TTC549 (cell line): Measurements from ENCODE around the gene TNRC18.
"Not testable (repeated sequence)": the region's sequence is repeated elsewhere in the genome, so short reads cannot be mapped to it uniquely, and the experiment has no call there.

Source experiments
- FAIRE-seq: peaks from 2 replicates; lab custom pipeline; 2012; peaks lifted over from hg19 to GRCh38; lab: Jason Lieb, UNC

TNRC18 gene

DNA sequence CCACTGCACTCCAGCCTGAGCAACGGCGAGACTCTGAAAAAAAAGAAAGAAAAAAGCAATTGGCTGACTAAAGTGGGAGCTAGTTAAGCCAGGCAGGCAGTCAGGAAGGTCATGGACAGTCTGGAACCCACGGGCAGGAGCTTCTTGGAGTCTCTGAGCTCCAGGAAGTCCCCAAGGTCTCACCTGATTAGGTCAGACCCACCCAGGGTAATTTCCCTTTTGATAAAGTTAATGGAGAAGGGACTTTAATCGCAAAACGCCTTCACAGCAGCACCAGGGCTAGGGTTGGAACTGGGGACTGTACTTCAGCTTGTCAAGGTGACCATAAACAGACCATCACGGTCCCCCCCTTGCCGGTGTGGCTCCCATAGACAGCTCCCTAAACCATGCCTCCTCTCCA lies 134.3 kb downstream of the TNRC18 start:
- no peak for FAIRE-seq

DNA sequence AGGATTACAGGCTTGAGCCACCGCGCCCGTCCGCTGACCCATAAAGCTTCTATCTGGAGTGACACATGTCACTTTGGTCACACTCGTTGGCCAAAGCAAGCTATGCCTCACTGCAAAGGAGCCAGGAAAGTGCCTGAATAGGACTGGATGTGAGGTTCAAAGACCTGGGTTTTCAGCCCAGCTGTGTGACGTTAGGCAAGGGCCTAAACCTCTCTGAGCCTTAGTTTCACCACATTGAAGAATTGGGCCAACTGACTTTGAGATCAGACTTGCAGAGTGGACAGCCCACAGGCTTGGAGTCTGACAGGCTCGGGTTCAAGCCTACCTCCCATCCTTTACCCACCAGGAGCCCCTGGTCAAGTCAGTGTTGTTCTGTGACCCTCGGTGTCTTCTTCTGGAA lies 135.1 kb downstream of the TNRC18 start:
- not testable (repeated sequence) for FAIRE-seq

DNA sequence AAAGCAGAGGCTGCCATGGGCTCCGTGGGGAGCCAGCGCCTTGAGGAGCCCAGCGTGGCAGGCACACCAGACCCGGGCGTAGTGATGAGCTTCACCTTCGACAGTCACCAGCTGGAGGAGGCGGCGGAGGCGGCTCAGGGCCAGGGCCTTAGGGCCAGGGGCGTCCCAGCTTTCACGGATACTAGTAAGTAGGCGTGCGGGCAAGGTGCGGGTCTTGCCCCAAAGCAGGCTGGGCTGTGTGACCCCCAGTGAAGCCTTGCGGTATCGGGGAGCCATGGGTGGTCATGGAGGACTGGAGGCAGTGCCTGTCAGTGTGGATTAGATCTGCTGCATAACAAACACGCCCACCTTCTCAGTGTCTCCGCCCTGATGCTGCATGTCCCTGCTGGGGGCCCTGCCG lies 135.8 kb downstream of the TNRC18 start:
- no peak for FAIRE-seq

DNA sequence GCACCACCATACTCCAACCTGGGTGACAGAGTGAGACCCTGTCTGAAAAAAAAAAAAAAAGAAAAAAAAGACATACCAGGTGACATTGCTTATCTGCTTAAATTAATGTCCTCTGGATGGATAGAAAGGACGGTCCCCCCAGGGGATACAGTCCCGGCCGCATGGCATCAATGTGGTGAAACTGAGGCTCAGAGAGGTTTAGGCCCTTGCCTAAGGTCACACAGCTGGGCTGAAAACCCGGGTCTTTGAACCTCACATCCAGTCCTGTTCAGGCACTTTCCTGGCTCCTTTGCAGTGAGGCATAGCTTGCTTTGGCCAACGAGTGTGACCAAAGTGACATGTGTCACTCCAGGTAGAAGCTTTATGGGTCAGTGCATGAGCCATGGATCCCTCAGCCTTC lies 136.3 kb downstream of the TNRC18 start:
- FAIRE-seq, result not testable (repeated sequence)

DNA sequence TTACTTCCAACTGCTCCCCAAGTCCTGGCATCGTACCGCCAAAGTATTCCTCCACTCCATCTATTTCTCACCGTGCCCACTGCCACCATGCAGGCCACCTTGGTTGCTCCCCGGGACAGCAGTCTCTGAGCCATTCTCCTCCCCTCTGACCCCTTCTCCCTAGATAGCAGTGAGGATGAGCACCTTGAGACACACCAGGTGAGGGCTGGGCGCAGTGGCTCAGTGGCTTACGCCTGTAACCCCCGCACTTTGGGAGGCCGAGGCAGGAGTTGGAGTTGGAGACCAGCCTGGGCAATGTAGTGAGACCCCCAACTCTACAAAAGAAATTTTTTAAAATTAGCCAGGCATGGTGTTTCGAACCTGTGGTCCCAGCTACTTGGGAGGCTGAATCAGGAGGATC lies 136.7 kb downstream of the TNRC18 start:
- FAIRE-seq, result no peak

DNA sequence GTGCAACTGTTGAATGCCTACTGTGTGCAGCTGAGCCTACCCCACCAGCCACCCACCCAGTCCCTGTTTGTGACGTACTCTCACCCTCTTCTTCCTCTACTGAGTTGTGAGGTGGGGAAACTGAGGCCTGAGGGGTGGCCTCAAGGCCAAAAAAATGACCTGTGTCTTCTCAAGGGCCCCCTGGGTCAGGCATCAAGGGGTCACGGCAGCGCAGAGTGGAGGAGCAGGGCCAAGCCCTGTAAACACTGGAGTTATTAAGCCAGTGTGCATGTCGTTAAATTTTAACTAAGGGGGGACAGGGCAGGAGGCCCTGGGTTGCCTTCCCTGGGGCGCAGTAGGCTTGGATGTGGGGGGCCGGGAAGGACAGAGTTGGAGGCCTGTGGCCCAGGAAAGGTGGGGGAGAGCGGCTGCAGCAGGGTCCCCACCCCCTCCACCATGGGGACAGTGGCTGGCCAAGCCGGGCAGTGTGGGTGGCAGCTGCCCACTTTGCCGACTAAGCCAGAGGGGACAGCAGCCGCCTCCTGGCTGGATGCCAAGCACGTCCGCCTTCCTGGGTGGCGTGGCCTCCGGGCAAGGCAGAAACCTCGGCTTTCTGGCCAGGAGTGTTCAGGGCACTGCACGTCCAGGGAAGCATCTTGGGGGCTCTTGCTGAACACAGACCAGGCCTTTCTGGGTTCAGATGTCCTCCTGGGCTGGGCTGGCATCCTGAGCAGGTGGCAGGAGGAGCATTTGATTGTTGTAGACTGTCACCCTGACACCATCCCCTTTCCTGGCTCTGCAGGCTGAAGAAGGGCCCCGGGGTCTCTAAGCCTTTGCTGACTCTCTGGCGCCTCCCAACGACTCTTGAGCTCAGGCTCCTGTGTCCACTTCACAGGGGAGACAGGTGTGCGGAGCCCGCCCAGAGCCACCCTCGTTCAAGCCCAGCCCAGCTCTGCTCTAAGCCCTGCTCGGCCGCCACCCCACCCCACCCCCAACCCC lies 139.0 kb downstream of the TNRC18 start:
- no peak for FAIRE-seq

DNA sequence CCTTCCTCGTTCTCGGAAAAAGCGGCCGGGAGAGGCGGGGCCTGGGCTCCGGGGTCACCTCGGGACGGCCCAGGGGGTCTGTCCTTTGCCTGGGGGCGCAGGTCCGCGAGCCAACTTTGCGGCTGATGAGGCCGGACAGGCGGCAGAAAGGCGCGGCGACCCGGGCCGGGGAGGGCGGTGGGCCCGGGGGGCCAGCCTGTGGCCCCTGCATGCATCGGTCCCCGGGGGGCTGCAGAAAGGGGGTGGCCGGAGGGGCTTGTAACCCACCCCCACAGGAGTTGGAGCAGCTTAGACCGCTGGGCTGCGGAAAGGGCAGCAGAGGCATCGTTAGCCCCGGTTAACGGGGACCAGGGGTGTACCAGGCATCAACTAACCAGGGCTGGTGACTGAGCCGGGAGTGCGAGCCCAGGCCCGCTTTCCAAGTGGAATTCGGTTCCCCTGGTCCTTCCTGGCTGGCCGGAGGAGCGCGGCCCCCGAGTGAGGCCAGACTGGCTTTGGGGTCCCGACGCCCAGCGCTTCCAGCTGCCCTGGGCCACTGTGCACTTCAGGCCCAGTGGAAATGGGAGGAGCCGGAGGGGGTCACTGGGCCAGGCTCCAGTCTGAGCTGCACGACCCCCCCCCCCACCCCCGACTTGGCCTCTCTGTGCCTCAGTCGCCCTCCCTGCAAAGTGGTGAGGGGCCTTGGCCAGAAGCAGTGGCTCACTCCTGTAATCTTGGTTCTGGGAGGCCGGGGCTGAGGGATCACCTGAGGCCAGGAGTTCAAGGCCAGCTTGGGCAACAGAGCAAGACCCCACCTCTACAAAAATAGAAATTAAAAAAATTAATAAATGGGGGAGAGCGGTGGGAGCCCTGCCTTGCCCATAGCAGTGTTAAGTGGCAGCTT lies 140.0 kb downstream of the TNRC18 start:
- no peak for FAIRE-seq

DNA sequence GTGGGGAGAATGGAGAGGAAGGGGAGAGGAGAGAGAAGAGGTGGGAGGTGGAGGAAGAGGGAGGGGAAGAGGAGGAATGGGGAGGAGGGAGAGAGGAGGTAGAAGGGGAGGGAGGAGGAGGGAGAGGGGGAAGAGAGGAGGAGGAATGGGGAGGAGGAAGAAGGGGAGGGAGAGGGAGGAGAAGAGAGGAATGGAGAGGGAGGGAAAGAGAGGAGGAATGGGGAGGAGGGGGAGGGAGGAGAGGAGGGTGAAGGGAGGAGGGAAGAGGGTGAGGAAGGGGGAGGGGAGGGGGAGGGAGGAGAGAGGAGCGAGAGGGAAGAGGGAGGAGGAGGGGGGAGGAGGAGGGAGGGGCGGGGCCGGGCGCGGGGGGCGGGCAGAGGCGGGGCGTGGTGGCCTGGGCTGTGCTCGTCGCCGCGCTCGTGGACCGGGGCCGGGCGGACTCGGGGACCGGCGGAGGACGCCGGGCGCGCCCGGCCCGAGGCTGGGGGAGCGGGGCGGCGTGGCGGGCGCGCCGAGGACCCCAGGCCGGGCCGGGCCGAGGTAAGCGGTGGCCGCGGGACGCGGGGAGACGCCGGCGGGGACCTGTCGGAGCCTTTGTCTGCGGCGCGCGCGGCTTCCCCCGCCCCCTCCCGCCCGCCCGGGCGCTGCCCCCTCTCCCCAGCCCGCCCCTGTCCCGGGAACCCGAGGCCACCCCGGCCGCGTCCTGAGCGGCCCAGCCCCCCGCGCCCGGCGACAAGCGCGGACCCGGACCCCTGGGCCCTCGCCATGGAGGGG lies 140.9 kb downstream of the TNRC18 start, which contains the start of gene SLC29A4:
TSS of gene SLC29A4 (plus strand) at position 401 of the 774 bp plus-strand sequence. CDS start 4,874 bp downstream, outside the sequence.
- no peak for FAIRE-seq

DNA sequence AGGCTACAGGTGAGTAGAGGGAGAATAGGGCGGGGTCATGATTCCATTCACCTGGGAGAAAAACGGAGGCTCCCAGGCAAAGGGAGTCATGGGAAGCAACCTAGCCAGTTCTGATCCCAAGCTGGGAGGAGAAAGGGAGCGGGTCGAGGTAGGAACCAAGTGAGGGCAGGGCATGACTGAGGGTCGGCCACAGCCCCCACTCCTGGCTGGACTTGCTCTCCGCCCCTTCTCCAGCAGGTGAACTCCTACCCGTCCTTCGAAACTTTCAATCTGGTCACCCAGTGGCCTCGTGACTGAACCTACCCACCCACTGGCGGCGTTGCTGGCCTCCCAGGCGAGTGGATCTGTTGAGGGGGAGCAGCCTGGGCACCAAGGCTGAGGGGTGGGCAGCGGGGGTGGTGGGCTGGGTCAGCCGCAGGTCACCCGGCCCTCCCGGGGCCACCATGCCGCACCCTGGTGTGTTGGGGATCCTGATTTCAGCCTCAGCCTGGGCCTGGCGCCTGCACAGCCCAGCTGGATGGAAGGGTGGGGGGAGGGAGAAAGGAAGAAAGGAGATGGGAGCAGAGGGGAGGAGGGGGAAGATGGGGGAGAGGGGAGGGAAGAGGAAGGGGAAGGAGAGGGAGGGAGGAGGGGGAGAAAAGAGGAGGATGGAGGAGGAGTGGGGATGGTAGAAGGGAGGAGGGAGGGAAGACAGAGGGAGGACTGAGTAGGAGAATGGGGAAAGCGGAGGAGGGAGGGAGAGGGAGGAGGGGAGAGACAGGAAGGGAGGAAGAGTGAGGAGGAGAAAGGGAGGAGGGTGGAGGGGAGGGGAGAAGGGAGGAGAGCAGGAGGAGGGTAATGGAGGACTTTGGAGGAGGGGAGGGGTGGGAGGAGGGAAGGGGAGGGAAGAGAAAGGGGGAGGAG lies 141.8 kb downstream of the TNRC18 start:
- not testable (repeated sequence) for FAIRE-seq

DNA sequence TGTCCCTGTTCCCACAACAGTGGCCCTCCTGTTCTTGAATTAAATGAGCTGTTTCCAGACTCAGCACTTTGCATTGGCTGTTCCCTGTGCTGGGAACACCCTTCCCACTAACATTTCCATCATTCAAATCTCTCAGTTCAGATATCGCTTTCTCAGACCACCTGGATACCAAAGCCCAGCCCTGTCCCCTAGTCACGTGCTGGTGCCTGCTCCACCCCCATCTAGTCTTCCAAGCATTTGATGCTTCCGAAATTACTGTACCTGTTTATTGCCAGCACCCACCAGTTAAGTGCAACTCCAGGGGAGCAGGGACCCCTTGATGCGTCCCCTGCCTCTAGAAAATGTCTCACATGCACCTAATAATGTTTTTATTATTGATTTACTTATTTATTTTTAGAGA lies 143.9 kb downstream of the TNRC18 start:
- no peak for FAIRE-seq

DNA sequence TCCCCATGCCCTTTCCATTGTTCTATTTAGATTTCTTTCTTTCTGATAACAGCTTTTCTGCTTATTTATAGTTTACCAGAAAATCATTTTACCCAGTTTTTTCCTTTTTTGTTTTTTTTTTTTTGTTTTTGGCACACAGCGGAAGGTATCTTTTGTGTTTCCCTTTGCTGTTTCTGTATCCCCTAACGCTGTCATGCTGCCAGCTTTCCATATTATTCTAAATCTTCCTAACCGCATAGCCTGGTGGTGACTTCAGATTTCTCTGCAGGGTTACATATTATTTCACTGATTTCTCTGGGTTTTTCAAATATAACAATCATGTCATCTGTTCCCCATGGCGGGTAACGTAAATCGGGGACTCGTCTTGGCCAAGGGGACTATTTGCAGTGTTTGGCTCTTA lies 144.9 kb downstream of the TNRC18 start:
- FAIRE-seq, result no peak

DNA sequence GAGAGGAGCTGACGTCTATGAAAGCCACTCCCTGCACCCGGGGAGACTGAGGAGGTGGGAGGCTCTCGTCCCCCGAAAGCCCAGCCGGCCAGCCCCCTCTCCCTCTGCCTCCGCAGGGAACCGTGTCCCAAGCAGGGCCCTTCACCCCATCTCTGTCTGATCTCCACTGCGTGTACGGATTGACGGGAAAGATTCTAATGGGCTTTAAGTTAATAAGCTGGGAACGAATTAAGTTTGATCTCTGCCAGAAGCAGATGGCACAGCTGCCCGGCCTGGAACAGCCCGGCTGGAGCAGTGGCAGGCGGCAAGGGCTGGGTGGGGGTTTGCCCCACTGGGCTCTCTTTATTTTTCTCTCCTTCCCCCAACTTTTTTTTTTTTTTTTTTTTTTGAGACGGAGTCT lies 147.0 kb downstream of the TNRC18 start:
- FAIRE-seq, result no peak

DNA sequence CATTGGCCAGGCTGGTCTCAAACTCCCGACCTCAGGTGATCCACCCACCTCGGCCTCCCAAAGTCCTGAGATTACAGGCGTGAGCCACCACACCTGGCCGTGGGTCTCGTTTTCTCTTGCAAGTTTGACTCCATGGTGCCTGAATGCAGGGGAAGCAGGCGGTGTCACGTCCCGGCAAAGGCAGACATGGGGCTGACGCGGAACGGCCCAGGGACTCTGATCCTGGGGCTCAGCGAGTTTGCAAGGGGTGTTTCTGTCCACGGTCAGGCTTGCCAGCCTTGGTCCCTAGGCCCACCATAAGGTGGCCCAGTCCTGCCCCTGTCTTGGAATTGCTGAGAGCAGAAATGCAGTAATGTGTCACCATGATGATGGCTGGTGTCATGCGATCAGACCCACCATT lies 147.5 kb downstream of the TNRC18 start:
- not testable (repeated sequence) for FAIRE-seq

DNA sequence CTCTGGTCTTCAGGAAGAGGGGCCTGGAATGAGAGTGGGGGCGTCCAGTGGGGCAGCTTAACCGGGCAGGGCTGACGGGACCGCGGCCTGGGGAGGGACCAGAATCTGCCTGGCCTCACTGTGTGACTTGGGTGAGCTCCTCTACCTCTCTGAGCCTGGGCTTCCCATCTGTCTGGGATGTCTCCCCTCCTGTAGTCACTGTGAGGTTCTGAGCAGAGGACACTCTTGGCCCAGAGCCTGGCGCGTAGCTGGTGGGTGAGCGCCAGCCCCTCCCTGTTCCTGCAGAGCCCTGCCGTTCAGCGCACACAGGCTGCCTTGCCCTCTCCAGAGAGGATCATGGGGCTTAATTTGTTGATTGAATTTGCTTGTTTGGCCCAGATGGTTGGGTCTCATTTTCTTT lies 148.1 kb downstream of the TNRC18 start:
- not testable (repeated sequence) for FAIRE-seq

DNA sequence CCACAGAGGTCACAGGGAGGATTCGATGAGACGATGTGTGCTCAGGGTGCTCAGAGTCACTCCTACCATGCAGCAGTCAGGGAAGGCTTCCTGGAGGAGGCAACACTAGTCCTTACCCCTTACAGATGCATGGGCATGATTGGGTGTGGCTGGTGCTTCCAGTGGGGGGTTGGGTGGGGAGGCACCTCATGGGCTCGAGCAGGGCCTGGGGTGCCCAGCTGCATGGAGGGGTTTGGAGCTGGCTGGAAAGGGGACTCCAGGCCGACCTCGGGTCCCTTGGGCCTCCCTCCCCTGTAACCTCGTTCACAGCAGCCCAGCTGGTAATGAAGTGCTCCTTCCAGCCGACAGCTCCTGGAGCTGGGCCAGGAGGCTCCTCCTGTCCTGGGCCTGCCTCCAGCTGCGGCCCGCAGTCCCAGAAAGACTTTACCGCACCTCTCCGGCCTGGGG lies 148.6 kb downstream of the TNRC18 start:
- FAIRE-seq, result not testable (repeated sequence)

DNA sequence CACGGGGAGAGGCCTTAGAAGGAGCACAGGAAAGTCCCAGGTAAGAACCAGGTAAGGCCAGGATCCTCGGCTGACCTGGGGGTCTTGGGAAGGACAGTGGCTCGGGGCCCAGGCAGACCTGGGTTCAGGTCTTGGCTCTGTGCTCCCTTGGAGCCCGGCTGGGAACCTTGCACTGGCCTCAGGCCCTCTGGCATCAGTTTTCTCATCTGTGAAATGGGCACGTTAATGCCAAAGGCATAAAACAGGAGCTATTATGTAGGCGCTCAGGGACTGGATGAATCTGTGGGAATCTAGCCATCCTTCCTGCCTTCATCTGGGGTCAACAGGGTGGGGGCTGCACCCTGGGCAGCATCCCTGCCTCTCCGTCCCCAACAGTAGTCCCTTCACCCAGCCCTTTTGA lies 149.2 kb downstream of the TNRC18 start:
- FAIRE-seq, result no peak

DNA sequence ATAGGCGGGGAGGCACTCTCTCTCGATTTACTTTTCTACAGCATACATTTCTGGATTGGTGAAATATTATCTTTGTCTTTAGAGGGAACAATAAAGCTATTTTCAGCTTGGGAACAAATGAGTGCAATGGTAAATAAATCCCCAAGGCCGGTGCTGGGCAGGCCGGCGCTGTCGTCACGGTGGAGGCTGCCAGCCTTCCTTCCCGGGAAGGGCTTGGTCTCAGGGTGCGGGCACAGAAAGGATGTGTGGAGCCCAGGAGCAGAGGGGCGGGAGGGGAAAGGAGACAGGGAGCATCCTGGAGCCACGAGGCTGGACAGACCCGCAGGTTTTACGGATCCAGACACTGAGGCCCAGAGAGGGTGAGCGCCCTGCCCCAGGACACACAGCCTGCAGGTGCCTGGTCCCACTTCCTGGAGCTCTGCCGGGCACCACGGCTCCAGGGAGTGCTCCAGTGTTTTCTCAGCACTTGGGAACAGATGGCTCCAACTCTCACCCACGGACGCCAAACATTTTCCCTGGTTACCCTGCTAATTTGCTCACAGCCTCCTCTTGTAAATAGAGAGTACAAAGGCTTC lies 149.7 kb downstream of the TNRC18 start:
- FAIRE-seq, result not testable (repeated sequence)

DNA sequence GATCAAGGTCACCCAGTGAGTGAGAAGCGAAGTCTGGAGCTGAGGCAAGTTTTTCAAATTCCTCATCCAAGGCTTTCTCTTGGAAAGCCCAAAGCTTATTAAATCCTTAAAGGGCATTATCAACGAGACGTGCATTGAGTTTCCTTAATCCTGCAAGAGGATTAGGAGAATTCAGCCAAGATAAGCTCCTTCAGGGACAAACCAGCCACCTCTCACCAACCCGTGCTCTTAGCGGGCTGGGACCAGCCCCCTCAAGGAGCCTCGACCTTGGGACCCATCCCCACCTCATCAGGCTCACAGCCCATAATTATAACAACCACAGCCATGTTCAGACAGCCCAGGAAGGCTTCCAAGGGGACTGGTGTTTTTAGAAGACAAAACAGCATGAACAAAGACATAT lies 152.8 kb downstream of the TNRC18 start:
- no peak for FAIRE-seq

DNA sequence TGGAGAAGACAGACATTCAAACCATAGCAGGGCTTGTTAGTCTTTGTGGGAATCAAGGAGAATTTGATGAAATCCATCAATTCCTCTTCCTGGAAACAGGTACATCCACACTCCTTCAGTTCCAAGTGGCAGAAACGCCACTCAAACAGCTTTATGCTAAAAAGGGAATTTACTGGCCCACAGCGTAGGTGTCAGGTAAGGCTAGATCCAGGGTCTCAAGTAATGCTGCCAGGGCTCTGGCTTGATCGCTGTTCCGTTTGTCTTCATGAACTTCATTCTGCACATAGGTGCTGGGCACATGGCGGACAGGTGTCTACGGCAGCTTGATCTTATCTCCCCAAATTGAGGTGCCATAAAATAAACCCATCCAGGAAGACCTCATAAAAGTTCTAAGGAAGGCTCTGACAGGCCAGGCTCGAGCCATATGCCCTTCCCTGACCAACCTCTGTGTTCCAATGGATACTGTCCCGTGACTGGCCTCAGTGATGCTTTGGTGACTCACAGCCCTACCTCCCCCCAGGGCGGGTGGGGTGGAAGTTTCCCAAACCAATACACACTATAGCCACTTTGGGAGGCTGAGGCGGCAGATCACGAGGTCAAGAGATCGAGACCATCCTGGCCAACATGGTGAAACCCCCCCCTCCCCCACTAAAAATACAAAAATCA lies 153.5 kb downstream of the TNRC18 start:
- FAIRE-seq, result not testable (repeated sequence)

DNA sequence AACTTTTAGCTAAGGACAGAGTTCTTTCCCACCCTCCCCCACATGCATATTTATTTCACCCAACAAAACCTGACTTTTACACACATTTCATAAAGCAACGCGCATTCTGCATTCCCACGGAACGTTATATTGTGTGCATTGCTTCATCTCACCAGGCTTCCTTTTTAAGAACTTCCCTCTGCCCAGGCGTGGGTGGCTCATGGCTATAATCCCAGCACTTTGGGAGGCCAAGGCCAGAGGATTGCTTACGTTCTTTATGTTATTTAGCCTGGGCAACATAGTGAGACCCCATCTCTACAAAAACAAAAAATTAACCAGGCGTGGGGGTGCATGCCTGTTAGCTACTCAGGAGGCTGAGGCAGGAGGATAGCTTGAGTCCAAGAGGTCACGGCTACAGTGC lies 155.8 kb downstream of the TNRC18 start:
- FAIRE-seq, result not testable (repeated sequence)
